HEK293T (cell line): ENCODE measurements around the gene PPM1H.

Experiments used
- ARNT ChIP-seq: fragments of 450-650 bp; IDR thresholded peaks from 2 replicates; pipeline ENCODE4 v1.6.1; 2017; ENCODE audit warnings: mild to moderate bottlenecking
- CTBP1 ChIP-seq: fragments of 450-650 bp; IDR thresholded peaks from 2 replicates; pipeline ENCODE4 v1.6.1; 2016; ENCODE audit warnings: borderline replicate concordance
- FOXA1 ChIP-seq: fragments of 450-650 bp; IDR thresholded peaks from 2 replicates; pipeline ENCODE4 v1.6.1; 2016; ENCODE audit warnings: mild to moderate bottlenecking
- FOXK2 ChIP-seq: fragments of 450-650 bp; IDR thresholded peaks from 2 replicates; pipeline ENCODE4 v1.6.1; 2016; ENCODE audit warnings: mild to moderate bottlenecking
- HDGF ChIP-seq: fragments of 450-650 bp; IDR thresholded peaks from 2 replicates; pipeline ENCODE4 v1.6.1; 2017; ENCODE audit warnings: antibody characterized with exemption, borderline replicate concordance
- SUZ12 ChIP-seq: fragments of 450-650 bp; IDR thresholded peaks from 2 replicates; pipeline ENCODE4 v1.6.1; 2016; ENCODE audit warnings: mild to moderate bottlenecking
- TF ChIP-seq, protein P1 (sequence below): fragments of 450-650 bp; IDR thresholded peaks from 2 replicates; pipeline ENCODE4 v1.6.1; 2016

DNA sequence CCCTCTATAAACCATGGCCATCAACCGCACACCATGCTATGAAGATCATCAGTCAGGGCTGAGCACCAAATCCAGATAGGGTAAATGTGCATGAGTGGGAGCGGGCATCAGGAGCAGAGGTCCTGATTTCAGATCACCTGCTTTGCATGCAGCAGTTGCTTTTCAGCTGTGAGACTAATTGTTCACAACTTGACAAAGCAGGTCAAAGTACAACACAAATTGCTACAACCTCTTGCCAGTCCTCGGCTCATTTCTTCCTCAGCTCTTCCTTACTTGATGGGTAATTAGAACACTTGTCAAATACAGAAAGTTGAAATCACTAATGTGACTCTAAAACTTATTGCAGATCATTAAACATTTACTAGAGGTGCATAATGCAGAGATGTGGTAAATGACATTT lies 171.6 kb downstream of the PPM1H start:
- no peak for TF ChIP-seq SUZ12
- no peak for TF ChIP-seq FOXA1
- no peak for TF ChIP-seq ARNT
- no peak for TF ChIP-seq CTBP1
- no peak for TF ChIP-seq FOXK2
- no peak for TF ChIP-seq HDGF
- TF ChIP-seq, protein P1, sequence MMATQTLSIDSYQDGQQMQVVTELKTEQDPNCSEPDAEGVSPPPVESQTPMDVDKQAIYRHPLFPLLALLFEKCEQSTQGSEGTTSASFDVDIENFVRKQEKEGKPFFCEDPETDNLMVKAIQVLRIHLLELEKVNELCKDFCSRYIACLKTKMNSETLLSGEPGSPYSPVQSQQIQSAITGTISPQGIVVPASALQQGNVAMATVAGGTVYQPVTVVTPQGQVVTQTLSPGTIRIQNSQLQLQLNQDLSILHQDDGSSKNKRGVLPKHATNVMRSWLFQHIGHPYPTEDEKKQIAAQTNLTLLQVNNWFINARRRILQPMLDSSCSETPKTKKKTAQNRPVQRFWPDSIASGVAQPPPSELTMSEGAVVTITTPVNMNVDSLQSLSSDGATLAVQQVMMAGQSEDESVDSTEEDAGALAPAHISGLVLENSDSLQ: no peak
